NCI-H774 (cell line): Measurements from ENCODE around the gene CAMK1D.
A peak's percentile ranks its signal among the peaks of the same experiment; 100 is the strongest.
"Not testable (repeated sequence)": the region's sequence is repeated elsewhere in the genome, so short reads cannot be mapped to it uniquely, and the experiment has no call there.

Experiments used
- DNase-seq: peaks from one replicate; lab custom pipeline; 2025; lab: John Stamatoyannopoulos, UW

Gene CAMK1D

GRCh38 chr10:12466704-12467305 is 117.5 kb downstream of the CAMK1D start:
- DNase-seq, result no peak

GRCh38 chr10:12469345-12469744 is 120.0 kb downstream of the CAMK1D start:
- DNase-seq, result no peak

- DNase-seq, result no peak
Measured at GRCh38 chr10:12470719-12471118, 121.4 kb downstream of the CAMK1D start.

GRCh38 chr10:12471135-12471534 is 121.8 kb downstream of the CAMK1D start:
- DNase-seq, result no peak

GRCh38 chr10:12473491-12473890 is 124.1 kb downstream of the CAMK1D start:
- DNase-seq, result no peak

- no peak for DNase-seq
Measured at GRCh38 chr10:12474727-12475412, 125.5 kb downstream of the CAMK1D start.

- no peak for DNase-seq
Measured at GRCh38 chr10:12476656-12477055, 127.3 kb downstream of the CAMK1D start.

- no peak for DNase-seq
Measured at GRCh38 chr10:12479437-12479844, 130.1 kb downstream of the CAMK1D start.

GRCh38 chr10:12479924-12480323 is 130.6 kb downstream of the CAMK1D start:
- no peak for DNase-seq

GRCh38 chr10:12480440-12480839 is 131.1 kb downstream of the CAMK1D start:
- no peak for DNase-seq

GRCh38 chr10:12481924-12482323 is 132.6 kb downstream of the CAMK1D start:
- DNase-seq, result no peak

- no peak for DNase-seq
Measured at GRCh38 chr10:12482587-12482986, 133.2 kb downstream of the CAMK1D start.

- DNase-seq, result peak; percentile 63
Measured at GRCh38 chr10:12484002-12484918, 134.9 kb downstream of the CAMK1D start.

GRCh38 chr10:12484941-12485805 is 135.8 kb downstream of the CAMK1D start:
- DNase-seq, result peak; percentile 53

GRCh38 chr10:12487366-12487765 is 138.0 kb downstream of the CAMK1D start:
- DNase-seq, result no peak

- no peak for DNase-seq
Measured at GRCh38 chr10:12488626-12489025, 139.3 kb downstream of the CAMK1D start.

GRCh38 chr10:12489357-12489756 is 140.0 kb downstream of the CAMK1D start:
- DNase-seq, result no peak

GRCh38 chr10:12489806-12490205 is 140.5 kb downstream of the CAMK1D start:
- DNase-seq, result no peak

GRCh38 chr10:12490963-12491362 is 141.6 kb downstream of the CAMK1D start:
- peak; percentile 5 for DNase-seq

GRCh38 chr10:12491491-12491890 is 142.1 kb downstream of the CAMK1D start:
- DNase-seq, result no peak

GRCh38 chr10:12492016-12492415 is 142.7 kb downstream of the CAMK1D start:
- no peak for DNase-seq

GRCh38 chr10:12497046-12497445 is 147.7 kb downstream of the CAMK1D start:
- not testable (repeated sequence) for DNase-seq
